Cardiac muscle cell (in vitro differentiated cells and primary cell): ENCODE measurements around the gene AGXT2. TPM values are rescaled to one million over a fixed set of nuclear protein-coding genes. Genes with fewer than 3 reads are reported as not detected.

Experiments
- DNase-seq, 2 donors: peaks; one replicate each; pipeline versions ENCODE4 v3.0.0 to v3.0.0-alpha.2; 2010 to 2017; ENCODE audit warnings: low read depth in 1 of 2, low spot score in 1 of 2
- H3K27ac ChIP-seq: fragments of 200-600 bp; sonication (generic); 2 replicates; pipeline ENCODE4 v1.5.1; 2016
- H3K27me3 ChIP-seq: fragments of 200-600 bp; sonication (generic); 2 replicates; pipeline ENCODE4 v1.6.0; 2016; ENCODE audit warnings: control low read depth
- H3K36me3 ChIP-seq: fragments of 200-600 bp; sonication (generic); 2 replicates; pipeline ENCODE4 v1.5.1; 2016; ENCODE audit warnings: control low read depth
- H3K4me1 ChIP-seq: fragments of 200-600 bp; sonication (generic); 2 replicates; pipeline ENCODE4 v1.8.1; 2017; ENCODE audit warnings: low read depth, mild to moderate bottlenecking, mixed run types
- H3K4me3 ChIP-seq: fragments of 200-600 bp; sonication (generic); 2 replicates; pipeline ENCODE4 v1.5.1; 2016; ENCODE audit warnings: mild to moderate bottlenecking
- H3K9me3 ChIP-seq: fragments of 200-600 bp; sonication (generic); 2 replicates; pipeline ENCODE4 v1.5.1; 2017; ENCODE audit warnings: low read depth, mild to moderate bottlenecking, control low read depth
- CTCF ChIP-seq: IDR thresholded peaks from 2 replicates; pipeline ENCODE4 v1.5.1; 2012; ENCODE audit warnings: low read depth, mild to moderate bottlenecking, low read length
- polyA plus RNA-seq: library from polyadenylated mRNA; unstranded; fragments of >200 nt; fragmentation: Nextera tagmentation; extraction: Ambion mirVana; gene quantifications from 2 replicates; pipeline ENCODE4 v1.2.1, GENCODE V29; 2016
- total RNA-seq: library from RNA; depleted of rRNA; stranded (reverse); fragments of >200 nt; gene quantifications from 2 replicates; pipeline ENCODE4 v1.2.3, GENCODE V29; 2016

The AGXT2 gene
- total and polyA plus RNA-seq, 2 experiments from 2014 or later = not detected

DNA sequence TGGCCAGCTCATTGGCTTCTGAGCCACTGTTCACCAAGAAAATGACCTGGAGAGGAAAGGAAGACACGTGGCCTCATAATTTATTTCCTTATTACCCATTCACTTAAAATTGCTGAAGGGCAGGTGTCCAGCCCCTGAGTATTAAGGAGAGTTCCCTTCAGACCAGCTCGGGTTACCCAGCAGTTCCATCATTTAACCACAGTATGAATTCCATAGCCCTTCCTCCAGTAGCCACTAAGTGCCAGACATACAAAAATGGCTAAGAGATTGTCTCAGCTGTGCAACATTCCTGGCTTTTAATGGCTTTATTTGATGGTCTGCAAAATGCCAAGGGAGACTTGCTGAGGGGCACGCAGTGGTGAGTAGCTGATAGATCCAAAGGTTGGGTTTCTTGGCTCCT is 12.5 kb downstream of the AGXT2 start:
- H3K36me3 ChIP-seq = no peaks in the 10 kb centered on the region
- peaks cover 8% of the 10 kb centered on the region for H3K4me1 ChIP-seq
- H3K4me3 ChIP-seq = no peak overlapping the region
- DNase-seq = no peak
- no peaks in the 10 kb centered on the region for H3K27me3 ChIP-seq
- H3K27ac ChIP-seq = no peak overlapping the region
- TF ChIP-seq CTCF = no peak
- H3K9me3 ChIP-seq = no peaks in the 10 kb centered on the region

DNA sequence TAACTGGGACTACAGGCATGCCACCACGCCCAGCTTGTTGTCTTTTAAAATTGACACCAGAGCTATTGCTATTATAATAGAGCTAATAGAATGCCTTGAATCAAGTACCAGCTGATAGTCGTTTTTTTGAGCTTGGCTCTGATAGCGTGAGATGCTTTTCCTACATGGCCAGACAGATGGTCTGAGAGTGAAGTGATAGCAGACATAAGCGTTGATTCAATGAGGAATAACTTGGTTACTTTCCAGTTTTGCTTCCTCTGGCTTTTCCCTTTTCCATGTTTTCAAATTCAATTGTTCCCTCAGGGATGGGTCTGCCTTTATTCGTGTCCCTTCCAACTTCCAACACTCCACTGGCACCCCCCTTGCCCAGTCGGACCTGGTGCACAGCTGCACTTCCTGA is 15.4 kb downstream of the AGXT2 start:
- no peak for TF ChIP-seq CTCF

DNA sequence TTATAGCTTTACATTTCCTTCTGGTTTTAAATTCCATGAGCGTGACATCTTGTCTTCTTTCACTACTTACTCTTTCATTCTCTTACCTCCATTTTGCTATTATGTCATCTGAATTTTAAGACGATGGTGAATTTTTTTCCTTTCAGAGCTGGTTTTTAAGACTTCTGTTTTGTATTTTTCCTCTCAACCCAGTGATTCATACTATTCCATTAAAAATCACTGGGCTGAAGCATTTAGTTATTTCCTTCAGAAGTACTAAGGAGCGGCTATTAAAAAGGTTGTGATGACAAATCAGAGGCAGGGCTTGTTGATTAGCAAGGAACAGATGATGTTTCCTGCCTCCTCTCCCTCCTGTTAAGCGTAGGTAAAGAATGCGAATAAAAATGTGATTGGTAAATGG is 16.5 kb downstream of the AGXT2 start:
- no peak overlapping the region for H3K27ac ChIP-seq
- no peak for TF ChIP-seq CTCF
- peak in 1 of 2 donors; percentile 26 for DNase-seq

More for the DNA sequence above, 15.4 kb downstream of the AGXT2 start:
- Histone ChIP-seq H3K27ac (no peak overlapping the region), H3K9me3 (no peaks in the 10 kb centered on the region), H3K4me1 (no peaks in the 10 kb centered on the region), H3K27me3 (no peaks in the 10 kb centered on the region), H3K4me3 (no peak overlapping the region), H3K36me3 (no peaks in the 10 kb centered on the region)
- DNase-seq = no peak

DNA sequence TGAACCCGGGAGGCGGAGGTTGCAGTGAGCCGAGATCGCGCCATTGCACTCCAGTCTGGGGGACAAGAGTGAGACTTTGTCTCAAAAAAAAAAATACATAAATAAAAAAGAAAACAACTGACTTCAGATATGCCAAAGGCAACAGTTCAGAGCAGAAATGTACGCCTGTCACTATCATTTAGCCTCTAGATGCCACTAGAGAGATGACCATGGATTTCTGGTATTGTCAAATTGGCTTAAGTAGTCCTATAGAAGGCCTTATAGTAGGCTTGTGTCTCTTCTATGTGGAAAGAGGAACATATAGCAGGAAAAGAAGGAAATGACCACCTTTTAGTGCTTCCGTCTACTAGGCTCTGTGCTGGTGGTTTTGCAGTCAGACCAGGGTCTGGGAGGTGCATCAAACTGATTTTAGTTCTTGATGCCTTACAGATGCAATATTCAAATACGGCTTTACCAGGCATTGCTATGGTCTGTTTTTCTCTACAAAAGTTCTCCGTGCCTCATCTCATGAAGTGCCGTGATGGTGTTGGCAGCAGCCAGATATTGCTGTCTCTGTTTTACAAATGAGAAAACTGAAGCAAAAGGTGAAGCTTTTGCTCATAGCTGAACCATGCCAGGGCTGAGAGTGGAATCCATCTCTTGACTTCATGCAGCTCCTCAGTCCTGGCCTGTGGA is 17.2 kb downstream of the AGXT2 start:
- no peaks in the 10 kb centered on the region for H3K27me3 ChIP-seq
- no peaks in the 10 kb centered on the region for H3K4me1 ChIP-seq
- no peaks in the 10 kb centered on the region for H3K36me3 ChIP-seq
- no peak for DNase-seq
- no peak overlapping the region for H3K4me3 ChIP-seq
- TF ChIP-seq CTCF = no peak
- no peak overlapping the region for H3K27ac ChIP-seq
- H3K9me3 ChIP-seq = no peaks in the 10 kb centered on the region

More for the DNA sequence above, 16.5 kb downstream of the AGXT2 start:
- no peaks in the 10 kb centered on the region for H3K4me1 ChIP-seq
- H3K9me3 ChIP-seq = no peaks in the 10 kb centered on the region
- no peak overlapping the region for H3K4me3 ChIP-seq
- no peaks in the 10 kb centered on the region for H3K36me3 ChIP-seq
- H3K27me3 ChIP-seq = no peaks in the 10 kb centered on the region

DNA sequence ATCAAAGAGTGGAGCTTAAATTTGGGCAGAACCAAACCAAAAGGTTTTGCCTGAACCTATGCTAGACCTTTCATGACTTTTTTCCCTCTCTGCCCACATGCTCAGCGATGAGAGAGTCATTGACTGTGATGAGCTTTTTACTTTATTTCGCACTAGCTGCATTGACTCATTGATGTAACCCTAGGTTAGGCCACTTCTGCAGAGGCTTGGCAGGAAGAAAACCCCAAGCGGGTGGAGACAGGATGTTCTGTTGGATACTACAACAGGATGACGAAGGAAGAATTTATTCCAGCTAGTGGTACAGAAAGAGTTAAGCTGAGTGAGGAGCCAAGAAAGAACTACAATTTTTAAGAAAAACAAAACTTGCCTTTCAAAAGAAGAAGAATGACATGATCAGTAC is 18.4 kb downstream of the AGXT2 start:
- no peaks in the 10 kb centered on the region for H3K36me3 ChIP-seq
- no peaks in the 10 kb centered on the region for H3K9me3 ChIP-seq
- no peaks in the 10 kb centered on the region for H3K27me3 ChIP-seq
- no peaks in the 10 kb centered on the region for H3K4me1 ChIP-seq
- DNase-seq = peak in 1 of 2 donors; percentile 75
- TF ChIP-seq CTCF = no peak
- no peak overlapping the region for H3K4me3 ChIP-seq
- no peak overlapping the region for H3K27ac ChIP-seq
